NCI-H2171 treated with DMSO at 0.1 percent for 48 hours (cell line): ENCODE measurements around the gene INO80E.
A peak's percentile ranks its signal among the peaks of the same experiment; 100 is the strongest.
"Not testable (repeated sequence)": the region's sequence is repeated elsewhere in the genome, so short reads cannot be mapped to it uniquely, and the experiment has no call there.

Source experiments
- DNase-seq: peaks from one replicate; lab custom pipeline; 2025; lab: John Stamatoyannopoulos, UW

The INO80E gene

GRCh38 chr16:30031477-30031918, 35.5 kb downstream of the INO80E start:
- DNase-seq, result no peak

- peak; percentile 85 for DNase-seq
Measured at GRCh38 chr16:30032083-30032819, 36.2 kb downstream of the INO80E start.

GRCh38 chr16:30033270-30033669, 37.2 kb downstream of the INO80E start:
- DNase-seq, result no peak

- no peak for DNase-seq
Measured at GRCh38 chr16:30040221-30040620, 44.2 kb downstream of the INO80E start.

- not testable (repeated sequence) for DNase-seq
Measured at GRCh38 chr16:30040690-30041089, 44.6 kb downstream of the INO80E start.

DNA sequence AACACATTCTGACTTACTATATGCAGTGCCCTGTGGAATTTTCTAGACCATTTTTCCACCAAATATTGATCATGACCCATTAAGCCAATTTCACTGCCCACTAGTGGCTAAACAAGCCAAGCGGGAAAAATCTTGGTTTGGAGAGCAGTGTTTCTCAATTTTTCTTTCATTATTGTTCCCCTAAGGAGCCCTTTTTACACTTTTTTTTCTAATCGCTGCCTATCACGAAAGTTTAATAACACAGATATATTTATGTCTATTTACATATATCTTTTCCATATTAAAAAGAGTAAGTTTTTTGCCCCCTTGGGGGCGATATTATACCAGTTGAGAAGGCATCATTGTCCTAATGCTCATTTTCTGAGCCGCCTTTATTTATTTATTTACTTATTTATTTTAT, 45.8 kb downstream of the INO80E start:
- no peak for DNase-seq

GRCh38 chr16:30046178-30046577, 50.1 kb downstream of the INO80E start:
- no peak for DNase-seq

DNA sequence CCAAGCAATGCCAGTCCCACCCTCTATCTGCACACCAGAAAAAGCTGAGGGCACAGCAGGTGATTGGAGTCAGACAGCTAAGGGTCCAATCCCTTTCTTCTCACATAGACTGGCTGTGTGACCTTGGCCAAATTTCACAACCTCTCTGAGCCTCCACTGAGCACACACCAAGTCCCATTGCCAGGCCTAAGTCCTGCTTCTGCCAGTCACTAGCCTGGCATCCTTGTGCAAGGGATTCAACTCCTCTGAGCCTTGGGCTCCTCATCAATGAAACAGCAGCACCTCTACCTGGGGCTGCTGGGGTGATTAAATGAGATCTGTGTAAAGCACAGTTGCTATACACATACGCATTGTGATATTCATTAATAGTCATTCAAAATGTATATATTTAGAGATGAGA, 50.5 kb downstream of the INO80E start:
- DNase-seq, result no peak

GRCh38 chr16:30049871-30050270, 53.8 kb downstream of the INO80E start:
- DNase-seq, result no peak

DNA sequence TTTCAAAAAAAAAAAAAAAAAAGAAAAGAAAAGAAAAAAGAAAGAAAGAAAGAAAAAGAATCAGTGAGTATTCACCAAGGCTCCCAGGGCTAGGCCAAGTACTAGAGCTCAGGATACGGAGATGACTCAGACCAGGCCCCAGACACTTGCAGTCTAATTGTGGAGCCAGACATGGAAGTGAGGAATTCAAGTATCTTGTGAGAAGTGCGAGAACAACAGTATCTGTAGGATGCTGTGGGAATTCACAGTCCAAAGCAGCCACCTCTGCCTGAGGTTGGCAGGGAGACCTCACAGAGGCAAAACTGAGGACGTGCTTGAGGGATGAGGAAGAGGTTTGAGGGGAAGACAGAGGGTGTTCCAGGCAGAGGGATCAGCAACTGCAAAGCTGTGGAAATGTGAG, 55.5 kb downstream of the INO80E start:
- DNase-seq, result no peak

GRCh38 chr16:30052671-30053372, 56.8 kb downstream of the INO80E start:
- DNase-seq, result peak; percentile 86

DNA sequence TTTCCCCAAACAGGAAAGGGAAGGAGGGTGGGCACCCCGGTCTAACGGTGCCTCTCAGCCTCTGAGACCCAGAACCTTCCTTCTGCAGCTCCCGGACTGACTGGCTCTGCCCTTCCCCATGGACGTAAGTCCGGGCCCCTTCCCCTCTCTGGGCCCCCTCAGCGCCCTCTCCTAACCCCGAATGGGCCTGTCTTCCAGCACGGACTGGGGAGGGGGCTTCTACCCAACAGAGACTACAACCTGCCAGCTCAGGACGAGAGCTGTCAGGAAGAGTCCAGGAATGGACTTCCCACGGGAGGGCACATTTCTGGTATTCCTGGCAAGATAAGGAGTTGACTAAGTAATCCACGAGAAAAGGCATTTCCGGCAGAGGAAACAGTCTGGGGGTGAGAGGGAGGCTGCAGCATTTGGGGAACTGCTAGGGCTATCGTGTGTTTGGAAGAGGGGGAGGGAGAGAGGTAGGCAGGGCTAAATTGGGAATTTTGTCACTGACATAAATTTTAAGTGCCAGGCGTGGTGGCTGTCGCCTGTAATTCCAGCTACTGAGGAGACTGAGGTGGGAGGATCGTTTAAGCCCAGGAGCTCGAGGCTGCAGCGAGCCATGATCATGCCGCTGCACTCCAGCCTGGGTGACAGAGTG, 57.5 kb downstream of the INO80E start:
- no peak for DNase-seq

DNA sequence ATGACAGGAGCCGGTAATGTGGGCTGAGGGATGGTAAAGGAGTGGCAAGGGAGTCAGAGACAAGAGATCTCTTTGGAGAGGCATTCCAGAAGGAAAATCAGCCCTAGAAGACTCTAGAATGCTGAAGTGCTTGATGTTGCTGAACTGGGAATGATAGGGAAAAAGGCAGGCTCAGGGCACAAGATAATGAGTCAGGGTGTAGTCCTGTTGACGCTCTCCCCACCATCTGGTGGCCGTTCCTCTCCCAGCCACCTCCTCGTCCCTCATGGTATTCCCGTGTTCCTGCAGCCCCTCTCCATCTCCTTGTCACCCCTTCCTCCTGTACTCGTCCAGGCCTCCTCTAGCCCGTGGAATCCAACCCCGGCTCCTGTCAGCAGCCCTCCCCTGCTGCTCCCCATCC, 58.4 kb downstream of the INO80E start:
- peak; percentile 16 for DNase-seq

DNA sequence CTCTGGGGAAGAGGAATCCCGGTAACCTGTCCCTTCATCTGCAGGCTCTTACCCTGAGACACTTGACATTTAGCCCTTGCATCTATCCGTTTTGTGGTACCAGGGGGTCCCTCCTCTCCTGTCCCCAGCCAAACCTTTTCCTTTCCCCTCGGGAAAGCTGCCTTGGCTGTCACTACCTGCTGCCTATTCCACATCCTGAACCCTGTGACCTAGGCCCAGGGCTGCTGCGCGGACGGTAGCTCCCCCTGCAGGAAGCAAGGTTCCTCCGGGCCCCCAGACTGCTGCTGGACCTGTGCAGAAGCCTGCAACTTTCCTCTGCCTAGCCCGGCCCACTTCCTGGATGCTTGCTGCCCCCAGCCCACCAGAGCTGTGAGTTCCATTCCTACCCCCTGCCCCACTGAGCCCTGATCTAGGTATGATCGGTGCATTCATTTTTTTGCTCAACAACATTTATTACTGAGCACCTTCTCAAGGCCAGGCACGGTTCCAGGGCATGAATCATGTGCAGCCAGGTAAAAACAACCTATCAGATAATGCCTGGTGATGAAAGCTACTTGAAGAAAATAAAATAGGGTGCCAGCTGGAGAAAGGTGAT, 59.0 kb downstream of the INO80E start:
- peak; percentile 86 for DNase-seq
